Activated naive CD4-positive, alpha-beta T cell treated with Interleukin-2 at 50 U/mL for 16 hours (primary cell): ENCODE results near the gene KCTD20.
"Not testable (repeated sequence)": the region's sequence is repeated elsewhere in the genome, so short reads cannot be mapped to it uniquely, and the experiment has no call there.

ENCODE experiments used
- DNase-seq: peaks from one replicate; pipeline ENCODE4 v3.0.0-alpha.2; 2020

Gene KCTD20

GRCh38 chr6:36442671-36443470 lies at the start of gene KCTD20, which contains the start of gene PXT1:
TSS of gene KCTD20 (plus strand) at chr6:36443000. CDS start at chr6:36470098, 27,098 bp downstream.
TSS of gene PXT1 (minus strand) at chr6:36442854. CDS start at chr6:36426082, 16,772 bp downstream.
- peak; percentile 87 for DNase-seq

- DNase-seq: no peak
These were observed 42.8 kb upstream of the KCTD20 start for GRCh38 chr6:36399970-36400369.

- no peak for DNase-seq
These were observed 40.3 kb upstream of the KCTD20 start for GRCh38 chr6:36402481-36402880.

- no peak for DNase-seq
These were observed 38.6 kb upstream of the KCTD20 start for GRCh38 chr6:36404164-36404563.

GRCh38 chr6:36409718-36410117 lies 33.1 kb upstream of the KCTD20 start:
- DNase-seq: not testable (repeated sequence)

GRCh38 chr6:36413489-36414480 lies 29.0 kb upstream of the KCTD20 start:
- no peak for DNase-seq

GRCh38 chr6:36414481-36414880 lies 28.3 kb upstream of the KCTD20 start:
- no peak for DNase-seq

GRCh38 chr6:36418558-36418957 lies 24.2 kb upstream of the KCTD20 start:
- no peak for DNase-seq

- DNase-seq: no peak
These were observed 23.5 kb upstream of the KCTD20 start for GRCh38 chr6:36419310-36419709.

GRCh38 chr6:36422714-36423100 lies 20.1 kb upstream of the KCTD20 start:
- no peak for DNase-seq

GRCh38 chr6:36423101-36423824 lies 19.5 kb upstream of the KCTD20 start:
- DNase-seq: peak; percentile 98

- DNase-seq: no peak
These were observed 16.2 kb upstream of the KCTD20 start for GRCh38 chr6:36426622-36427021.

- DNase-seq: no peak
These were observed 13.9 kb upstream of the KCTD20 start for GRCh38 chr6:36428911-36429310.

GRCh38 chr6:36430351-36430750 lies 12.4 kb upstream of the KCTD20 start:
- no peak for DNase-seq

- DNase-seq: no peak
These were observed 11.6 kb upstream of the KCTD20 start for GRCh38 chr6:36431197-36431596.

GRCh38 chr6:36432151-36432671 lies 10.6 kb upstream of the KCTD20 start:
- DNase-seq: no peak

- DNase-seq: no peak
These were observed 6.3 kb upstream of the KCTD20 start for GRCh38 chr6:36436466-36436865.

GRCh38 chr6:36441307-36441894 lies 1.4 kb upstream of the KCTD20 start:
- peak; percentile 84 for DNase-seq

- DNase-seq: no peak
These were observed 613 bp upstream of the KCTD20 start for GRCh38 chr6:36442103-36442670.

GRCh38 chr6:36443471-36444428 lies 950 bp downstream of the KCTD20 start:
- DNase-seq: no peak

GRCh38 chr6:36444470-36444869 lies 1.7 kb downstream of the KCTD20 start:
- DNase-seq: no peak
